Lower leg skin (tissue), 4 donors: ENCODE measurements around the gene TALDO1. TPM values are rescaled to one million over a fixed set of nuclear protein-coding genes. Genes with fewer than 3 reads are reported as not detected.
"Not testable (repeated sequence)": the region's sequence is repeated elsewhere in the genome, so short reads cannot be mapped to it uniquely, and the experiment has no call there.

Experiments
- DNase-seq, 2 donors: peaks; one replicate each; pipeline ENCODE4 v3.0.0-alpha.2; 2019; ENCODE audit warnings: low spot score in 2 of 2
- H3K4me3 ChIP-seq: fragments of 200-600 bp; sonication (generic); 2 replicates; pipeline ENCODE4 v1.5.1; 2017; ENCODE audit warnings: mild to moderate bottlenecking, low read depth; ENCODE audit not compliant: poor library complexity, severe bottlenecking
- POLR2A ChIP-seq, 2 donors: fragments of 450-650 bp; IDR thresholded peaks; one replicate each; pipeline ENCODE4 v1.6.1; 2016 to 2017; ENCODE audit warnings: antibody characterized with exemption in 2 of 2, mild to moderate bottlenecking in 1 of 2, moderate library complexity in 1 of 2
- WGBS, 2 donors: methylation state at CpG; one replicate each; pipeline ENCODE4 v1.1.5; 2018; 5-methylcytosine and 5-hydroxymethylcytosine counted together
- intact Hi-C: fragments of 100-400 bp; cut with DNase I; formaldehyde crosslinking; loops from one replicate; pipeline ENCODE4 v1.15.0; 2023; ENCODE audit warnings: low total_unique reads
- total RNA-seq, 4 donors: library from RNA; depleted of rRNA; stranded (reverse); fragments of >200 nt; gene quantifications; one replicate each; pipeline ENCODE4 v1.1.0, GENCODE V29; 2016
- TF ChIP-seq, protein P1 (sequence below), 3 donors: fragments of 450-650 bp; IDR thresholded peaks; one replicate each; pipeline ENCODE4 v1.5.1; 2016; ENCODE audit warnings: antibody characterized with exemption in 3 of 3, mild to moderate bottlenecking in 3 of 3, moderate library complexity in 2 of 3

Gene TALDO1
- total RNA-seq, 4 donors from 2014 or later, result 167 to 249 (median 183) TPM

DNA sequence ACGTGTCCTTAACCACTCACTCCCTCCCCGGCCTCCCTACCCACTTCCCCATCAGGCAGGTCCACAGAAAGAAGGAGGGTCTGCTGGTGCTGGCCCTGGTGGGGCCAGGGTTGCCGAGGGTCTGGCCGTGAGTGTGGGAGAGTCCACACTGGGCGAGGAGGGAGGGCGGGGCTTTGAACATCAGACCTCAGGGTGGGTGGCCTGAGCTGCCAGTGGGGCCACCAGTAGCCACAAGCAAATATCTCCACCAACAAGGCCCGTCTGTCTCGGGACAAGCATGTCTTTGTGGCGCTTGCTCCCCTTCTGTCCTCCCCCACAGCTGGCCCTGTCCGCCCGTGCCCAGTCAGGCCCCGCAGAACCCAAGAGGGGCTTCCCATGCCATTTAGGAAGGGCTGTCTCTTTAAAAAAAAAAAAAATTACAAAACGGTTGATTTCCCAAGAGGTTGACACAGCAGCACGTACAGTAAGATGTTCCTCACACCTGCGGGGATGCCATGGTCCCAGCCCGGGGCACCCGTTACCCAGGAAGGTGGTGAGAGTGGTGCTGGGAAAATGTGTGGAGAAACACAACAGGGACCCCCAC lies 17.7 kb upstream of the TALDO1 start:
- DNase-seq, result no peak
- intact Hi-C loops, result loop anchor here (10.0 kb wide), 1 partner anchor 75 kb away; no protein-coding TSS in a partner anchor
- WGBS, 2 donors, result 47 to 52% methylated on average over 16 to 17 of the region's 17 CpGs
- TF ChIP-seq, protein P1, sequence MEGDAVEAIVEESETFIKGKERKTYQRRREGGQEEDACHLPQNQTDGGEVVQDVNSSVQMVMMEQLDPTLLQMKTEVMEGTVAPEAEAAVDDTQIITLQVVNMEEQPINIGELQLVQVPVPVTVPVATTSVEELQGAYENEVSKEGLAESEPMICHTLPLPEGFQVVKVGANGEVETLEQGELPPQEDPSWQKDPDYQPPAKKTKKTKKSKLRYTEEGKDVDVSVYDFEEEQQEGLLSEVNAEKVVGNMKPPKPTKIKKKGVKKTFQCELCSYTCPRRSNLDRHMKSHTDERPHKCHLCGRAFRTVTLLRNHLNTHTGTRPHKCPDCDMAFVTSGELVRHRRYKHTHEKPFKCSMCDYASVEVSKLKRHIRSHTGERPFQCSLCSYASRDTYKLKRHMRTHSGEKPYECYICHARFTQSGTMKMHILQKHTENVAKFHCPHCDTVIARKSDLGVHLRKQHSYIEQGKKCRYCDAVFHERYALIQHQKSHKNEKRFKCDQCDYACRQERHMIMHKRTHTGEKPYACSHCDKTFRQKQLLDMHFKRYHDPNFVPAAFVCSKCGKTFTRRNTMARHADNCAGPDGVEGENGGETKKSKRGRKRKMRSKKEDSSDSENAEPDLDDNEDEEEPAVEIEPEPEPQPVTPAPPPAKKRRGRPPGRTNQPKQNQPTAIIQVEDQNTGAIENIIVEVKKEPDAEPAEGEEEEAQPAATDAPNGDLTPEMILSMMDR (IDR thresholded peaks at IDR 0.05), result no peak
- H3K4me3 ChIP-seq, result no peak overlapping the region

DNA sequence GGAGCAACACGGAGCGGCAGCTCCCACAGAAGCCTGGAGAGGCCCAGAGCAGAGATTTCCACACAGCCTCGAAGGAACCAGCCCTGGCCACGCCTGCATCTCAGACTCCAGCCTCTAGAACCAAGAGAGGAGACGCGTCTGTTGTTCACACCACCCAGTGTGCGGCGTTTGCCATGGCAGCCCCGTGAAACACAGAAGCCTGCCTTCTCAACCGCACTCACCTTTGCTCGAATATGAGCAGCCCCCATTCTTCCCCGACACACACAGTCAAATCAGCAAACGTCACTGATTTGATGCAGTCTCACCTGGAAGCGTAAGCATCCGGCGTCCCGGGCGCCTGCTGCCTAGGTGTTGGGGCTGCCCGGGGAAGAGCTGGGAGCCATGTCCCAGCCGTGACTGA lies 14.2 kb upstream of the TALDO1 start:
- no peak overlapping the region for H3K4me3 ChIP-seq
- no peak for DNase-seq
- intact Hi-C loops, result no loop called here
- TF ChIP-seq, protein P1 (IDR thresholded peaks at IDR 0.05), result no peak
- no peak for TF ChIP-seq POLR2A (IDR thresholded peaks at IDR 0.05)
- WGBS, 2 donors, result 82 to 85% methylated on average over 20 of the region's 20 CpGs

DNA sequence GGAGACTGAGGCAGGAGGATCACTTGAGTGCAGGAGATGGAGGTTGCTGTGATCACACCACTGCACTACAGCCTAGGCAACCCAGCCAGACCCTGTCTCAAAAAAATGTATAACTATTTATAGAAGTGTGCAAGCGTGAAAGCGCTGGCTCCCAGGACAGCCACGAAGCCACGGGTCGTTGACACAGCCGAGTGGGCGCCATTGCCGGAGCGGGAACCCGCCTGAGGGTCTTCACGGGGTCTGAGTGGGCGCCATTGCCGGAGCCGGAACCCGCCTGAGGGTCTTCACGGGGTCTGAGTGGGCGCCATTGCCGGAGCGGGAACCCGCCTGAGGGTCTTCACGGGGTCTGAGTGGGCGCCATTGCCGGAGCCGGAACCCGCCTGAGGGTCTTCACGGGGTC lies 12.7 kb upstream of the TALDO1 start:
- DNase-seq, intact Hi-C loops, H3K4me3 ChIP-seq: not testable (repeated sequence)
- WGBS, 2 donors, result 89 to 94% methylated on average over 25 of the region's 26 CpGs

DNA sequence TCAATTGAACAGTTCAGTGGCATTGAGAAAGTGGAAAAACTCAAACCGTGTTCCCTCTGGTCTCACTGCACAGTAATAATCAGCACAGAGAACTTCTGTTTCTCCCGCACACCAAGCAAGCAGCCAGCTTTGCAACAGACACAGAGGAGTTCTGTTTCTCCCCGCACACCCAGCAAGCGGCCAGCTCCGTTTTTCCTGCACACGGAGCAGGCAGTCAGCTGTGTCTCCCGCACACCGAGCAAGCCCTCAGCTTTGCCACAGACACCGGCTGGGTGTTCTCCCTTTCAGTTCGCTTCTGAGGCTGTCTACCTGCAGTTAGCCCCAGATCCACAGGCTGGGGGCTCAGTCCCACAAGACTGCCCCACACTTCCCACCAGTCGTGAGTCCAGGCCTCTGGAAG lies 9.9 kb upstream of the TALDO1 start:
- intact Hi-C loops, result no loop called here
- TF ChIP-seq, protein P1 (IDR thresholded peaks at IDR 0.05), result no peak
- no peak for TF ChIP-seq POLR2A (IDR thresholded peaks at IDR 0.05)
- DNase-seq, result no peak
- WGBS, 2 donors, result 41% methylated on average over 11 of the region's 11 CpGs
- H3K4me3 ChIP-seq, result no peak overlapping the region

DNA sequence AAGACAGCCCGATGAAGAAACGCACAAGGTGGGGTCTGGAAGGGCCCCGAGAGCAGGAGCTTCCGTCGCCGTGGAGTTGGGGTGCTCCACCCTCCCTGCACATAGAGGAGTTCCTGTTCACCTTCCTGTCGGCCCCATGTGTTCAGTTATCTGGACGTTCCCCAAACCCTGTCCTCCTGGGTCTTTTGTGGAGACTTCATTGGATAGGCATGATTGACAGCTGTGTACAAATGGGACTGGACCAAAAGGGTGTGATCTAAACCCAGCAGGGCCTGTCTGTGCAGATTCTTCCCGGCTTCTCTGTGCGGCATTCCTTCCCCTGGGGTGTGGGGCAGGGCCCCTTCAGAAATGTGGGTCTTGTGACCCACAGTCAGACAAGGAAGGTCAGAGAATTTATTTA lies 9.4 kb upstream of the TALDO1 start:
- DNase-seq, H3K4me3 ChIP-seq, intact Hi-C loops: not testable (repeated sequence)
- 28 to 53% methylated on average over 10 of the region's 10 CpGs for WGBS, 2 donors

DNA sequence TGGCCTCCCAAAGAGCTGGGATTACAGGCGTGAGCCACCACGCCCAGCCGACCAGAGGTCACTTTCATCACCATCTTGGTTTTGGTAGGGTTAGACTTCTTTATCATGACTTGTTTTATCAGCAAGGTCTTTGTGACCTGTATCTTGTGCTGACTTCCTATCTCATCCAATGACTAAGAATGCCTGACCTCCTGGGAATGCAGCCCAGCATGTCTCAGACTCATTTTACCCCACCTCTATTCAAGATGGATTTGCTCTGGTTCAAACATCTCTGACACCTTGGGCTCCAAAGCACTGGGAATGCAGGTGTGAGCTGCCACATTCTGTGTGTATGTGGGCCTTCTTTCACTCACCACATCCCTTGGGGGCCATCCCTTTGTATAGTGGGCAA lies 5.1 kb upstream of the TALDO1 start:
- no peak overlapping the region for H3K4me3 ChIP-seq
- intact Hi-C loops, result no loop called here
- DNase-seq, result no peak
- TF ChIP-seq POLR2A (IDR thresholded peaks at IDR 0.05), result no peak
- TF ChIP-seq, protein P1 (IDR thresholded peaks at IDR 0.05), result no peak
- WGBS, 2 donors, result 91 to 94% methylated on average over 3 of the region's 3 CpGs

DNA sequence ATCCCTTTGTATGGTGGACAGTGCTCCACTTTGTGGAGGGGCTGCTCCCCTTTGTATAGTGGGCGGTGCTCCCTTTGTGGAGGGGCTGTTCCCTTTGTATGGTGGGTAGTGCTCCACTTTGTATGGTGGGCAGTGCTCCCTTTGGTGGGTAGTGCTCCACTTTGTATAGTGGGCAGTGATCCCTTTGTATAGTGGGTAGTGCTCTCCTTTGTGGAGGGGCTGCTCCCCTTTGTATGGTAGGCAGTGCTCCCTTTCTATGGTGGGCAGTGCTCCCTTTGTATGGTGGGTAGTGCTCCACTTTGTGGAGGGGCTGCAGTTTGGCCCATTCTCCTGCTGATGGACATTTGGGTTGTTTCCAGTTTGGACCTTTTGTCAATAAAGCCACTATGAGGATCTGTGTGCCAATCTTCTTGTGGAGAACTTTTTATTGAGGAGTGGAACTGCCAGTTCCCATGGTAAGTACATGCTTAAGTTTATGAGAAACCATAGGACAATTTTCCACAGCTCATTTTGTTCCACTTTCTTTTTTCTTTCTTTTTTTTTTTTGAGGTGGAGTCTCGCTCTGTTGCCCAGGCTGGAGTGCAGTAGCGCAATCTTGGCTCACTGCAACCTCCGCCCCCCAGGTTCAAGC lies 4.6 kb upstream of the TALDO1 start:
- H3K4me3 ChIP-seq, result no peak overlapping the region
- TF ChIP-seq, protein P1 (IDR thresholded peaks at IDR 0.05), result no peak
- TF ChIP-seq POLR2A (IDR thresholded peaks at IDR 0.05), result no peak
- intact Hi-C loops, result no loop called here
- WGBS, 2 donors, result 94% methylated on average over 4 of the region's 4 CpGs
- DNase-seq, result no peak
